H1 (cell line): Measurements from ENCODE around the gene BTNL2. TPM values are rescaled to one million over a fixed set of nuclear protein-coding genes. Genes with fewer than 3 reads are reported as not detected.

Source experiments
- CTCF ChIA-PET: fragments of 300-600 bp; sonication (Branson Sonifier 250); formaldehyde crosslinking; loops from one replicate; lab custom pipeline; 2021; ENCODE audit not compliant: partially characterized antibody; lab: Charles Lee
- POLR2A ChIA-PET: fragments of 300-600 bp; sonication (Branson Sonifier 250); formaldehyde crosslinking; loops from one replicate; lab custom pipeline; 2021; ENCODE audit warnings: inconsistent platforms; ENCODE audit not compliant: partially characterized antibody; lab: Charles Lee
- DNase-seq, 2 experiments: peaks; one replicate each; pipeline versions ENCODE4 v3.0.0 to v3.0.0-alpha.2; 2010 to 2022; ENCODE audit warnings: low spot score in 2 of 2, low read depth in 1 of 2, mixed read lengths in 1 of 2
- FAIRE-seq: peaks from 2 replicates; lab custom pipeline; 2011; peaks lifted over from hg19 to GRCh38; lab: Jason Lieb, UNC
- H2AFZ ChIP-seq: 2 replicates; pipeline ENCODE4 v1.8.1; 2012; ENCODE audit warnings: low read length, inconsistent platforms
- H2AK5ac ChIP-seq: 2 replicates; pipeline ENCODE4 v1.6.1; 2013; ENCODE audit warnings: low read depth, low read length
- H2BK120ac ChIP-seq: replicated peaks from 2 replicates; pipeline ENCODE3; 2013; ENCODE audit warnings: low read depth, low read length, inconsistent platforms
- H2BK12ac ChIP-seq: 2 replicates; pipeline ENCODE4 v1.6.1; 2013; ENCODE audit warnings: low read depth, low read length
- H2BK15ac ChIP-seq: 2 replicates; pipeline ENCODE4 v1.6.1; 2013; ENCODE audit warnings: low read length
- H2BK20ac ChIP-seq: 2 replicates; pipeline ENCODE4 v1.6.1; 2013; ENCODE audit warnings: low read length
- H2BK5ac ChIP-seq: 2 replicates; pipeline ENCODE4 v1.6.1; 2013; ENCODE audit warnings: low read depth, low read length
- H3K14ac ChIP-seq: 2 replicates; pipeline ENCODE4 v1.6.1; 2013; ENCODE audit warnings: inconsistent platforms; ENCODE audit not compliant: insufficient read length
- H3K18ac ChIP-seq: 2 replicates; pipeline ENCODE4 v1.6.1; 2013; ENCODE audit warnings: low read length; ENCODE audit errors: extremely low read depth
- H3K23ac ChIP-seq: 2 replicates; pipeline ENCODE4 v1.6.1; 2013; ENCODE audit warnings: inconsistent platforms; ENCODE audit not compliant: insufficient read length
- H3K23me2 ChIP-seq: 2 replicates; pipeline ENCODE4 v1.6.1; 2013; ENCODE audit warnings: low read depth, low read length
- H3K27ac ChIP-seq: 2 replicates; pipeline ENCODE4 v1.6.1; 2011; ENCODE audit warnings: low read depth, low read length, inconsistent platforms
- H3K27me3 ChIP-seq, 4 experiments: replicated peaks in 1 of 4; 1 replicate in 1 of 4; 2 replicates in 3 of 4; pipeline versions ENCODE4 v1.6.1 to v1.8.1; 2011 to 2013; ENCODE audit warnings: low read length in 3 of 4, mild to moderate bottlenecking in 3 of 4, inconsistent platforms in 2 of 4, mixed read lengths in 2 of 4, moderate library complexity in 1 of 4; ENCODE audit not compliant: control insufficient read depth in 3 of 4, insufficient read depth in 3 of 4; ENCODE audit errors: extremely low read depth in 1 of 4
- H3K36me3 ChIP-seq, 4 experiments: 2 replicates each; pipeline versions ENCODE4 v1.6.1 to v1.8.1; 2011 to 2013; ENCODE audit warnings: mild to moderate bottlenecking in 4 of 4, low read length in 3 of 4, moderate library complexity in 2 of 4, control low read depth in 1 of 4, inconsistent platforms in 1 of 4; ENCODE audit not compliant: insufficient read depth in 4 of 4, control insufficient read depth in 2 of 4
- H3K4ac ChIP-seq: replicated peaks from 2 replicates; pipeline ENCODE3; 2013; ENCODE audit warnings: low read length, low read depth, mixed read lengths, inconsistent platforms; ENCODE audit not compliant: insufficient read length
- H3K4me1 ChIP-seq, 4 experiments: replicated peaks in 1 of 4; 1 replicate in 1 of 4; 2 replicates in 3 of 4; pipeline versions ENCODE4 v1.6.1 to v1.8.1; 2011 to 2013; ENCODE audit warnings: low read length in 3 of 4, inconsistent platforms in 2 of 4, mixed read lengths in 1 of 4; ENCODE audit not compliant: insufficient read depth in 4 of 4, control insufficient read depth in 3 of 4
- H3K4me2 ChIP-seq, 2 experiments: 2 replicates each; pipeline versions ENCODE4 v1.6.1 to v1.8.1; 2011 to 2013; ENCODE audit warnings: low read depth in 2 of 2, low read length in 2 of 2, control low read depth in 1 of 2, inconsistent platforms in 1 of 2, mild to moderate bottlenecking in 1 of 2; ENCODE audit not compliant: insufficient read depth in 1 of 2
- H3K4me3 ChIP-seq, 4 experiments: fragments of 200-600, 300-600 bp in 1 of 4; sonication (generic), shearing (Covaris generic), sonication (Bioruptor Twin) in 1 of 4; 2 replicates each; pipeline versions ENCODE4 v1.5.1 to v1.8.1; 2011 to 2016; ENCODE audit warnings: low read length in 4 of 4, low read depth in 3 of 4, control low read depth in 2 of 4, inconsistent platforms in 2 of 4, mild to moderate bottlenecking in 2 of 4, mixed read lengths in 1 of 4, moderate library complexity in 1 of 4; ENCODE audit not compliant: insufficient read depth in 2 of 4; ENCODE audit errors: extremely low read depth in 1 of 4
- H3K56ac ChIP-seq: replicated peaks from 2 replicates; pipeline ENCODE3; 2013; ENCODE audit warnings: low read depth, mild to moderate bottlenecking, mixed read lengths, low read length, inconsistent platforms; ENCODE audit not compliant: insufficient read length
- H3K79me1 ChIP-seq: 2 replicates; pipeline ENCODE4 v1.6.1; 2013; ENCODE audit warnings: low read depth, low read length, control low read depth
- H3K79me2 ChIP-seq, 2 experiments: 2 replicates each; pipeline versions ENCODE4 v1.6.1 to v1.8.1; 2012 to 2013; ENCODE audit warnings: low read length in 2 of 2, mild to moderate bottlenecking in 2 of 2, inconsistent platforms in 1 of 2; ENCODE audit not compliant: insufficient read depth in 2 of 2, control insufficient read depth in 1 of 2
- H3K9ac ChIP-seq, 4 experiments: replicated peaks in 1 of 4; 1 replicate in 1 of 4; 2 replicates in 3 of 4; pipeline versions ENCODE4 v1.6.1 to v1.8.1; 2011 to 2013; ENCODE audit warnings: low read depth in 3 of 4, low read length in 3 of 4, control low read depth in 2 of 4, mild to moderate bottlenecking in 2 of 4, moderate library complexity in 2 of 4, inconsistent platforms in 1 of 4; ENCODE audit errors: extremely low read depth in 1 of 4
- H3K9me3 ChIP-seq, 2 experiments: 2 replicates each; pipeline versions ENCODE4 v1.6.1 to v1.8.1; 2012 to 2013; ENCODE audit warnings: mild to moderate bottlenecking in 2 of 2, moderate library complexity in 2 of 2, control low read depth in 1 of 2, inconsistent platforms in 1 of 2, low read depth in 1 of 2, low read length in 1 of 2, mixed read lengths in 1 of 2; ENCODE audit not compliant: insufficient read depth in 2 of 2
- H4K20me1 ChIP-seq, 2 experiments: replicated peaks in 1 of 2; 2 replicates each; pipeline versions ENCODE3 to v1.8.1; 2011 to 2013; ENCODE audit warnings: inconsistent platforms in 2 of 2, low read length in 2 of 2, mild to moderate bottlenecking in 1 of 2; ENCODE audit not compliant: insufficient read depth in 2 of 2, control insufficient read depth in 1 of 2
- H4K5ac ChIP-seq: 2 replicates; pipeline ENCODE4 v1.6.1; 2013; ENCODE audit warnings: low read length, low read depth, mixed read lengths, inconsistent platforms; ENCODE audit not compliant: insufficient read length
- H4K8ac ChIP-seq: 2 replicates; pipeline ENCODE4 v1.8.0; 2013; ENCODE audit warnings: mild to moderate bottlenecking, moderate library complexity, low read length, inconsistent platforms; ENCODE audit not compliant: insufficient read depth; ENCODE audit errors: extremely low read depth
- H4K91ac ChIP-seq: replicated peaks from 2 replicates; pipeline ENCODE3; 2013; ENCODE audit warnings: low read length, mixed read lengths, inconsistent platforms; ENCODE audit not compliant: insufficient read length
- EGR1 ChIP-seq: IDR thresholded peaks from 2 replicates; pipeline ENCODE4 v1.6.1; 2011; ENCODE audit warnings: low read depth, low read length, borderline replicate concordance
- KDM1A ChIP-seq: fragments of 200-600, 300-600 bp; sonication (generic); IDR thresholded peaks from 2 replicates; pipeline ENCODE4 v1.7.1; 2016; ENCODE audit warnings: mild to moderate bottlenecking, low read length, borderline replicate concordance
- WGBS, 2 experiments: shearing (Covaris generic) in 1 of 2; methylation state at CpG; one replicate each; pipeline versions ENCODE4 v1.1.6 to v1.1.7; 2013 to 2015; ENCODE audit warnings: low lambda C conversion rate in 2 of 2, mixed read lengths in 2 of 2, inconsistent platforms in 1 of 2, low coverage in 1 of 2, missing lambda C conversion rate in 1 of 2; ENCODE audit not compliant: insufficient replicate concordance in 2 of 2, insufficient coverage in 1 of 2, insufficient read length in 1 of 2; ENCODE audit errors: extremely low coverage in 1 of 2, missing lambda C conversion rate in 1 of 2; 5-methylcytosine and 5-hydroxymethylcytosine counted together
- polyA plus RNA-seq, 7 experiments: library from polyadenylated mRNA; depleted of rRNA in 3 of 7; stranded (reverse) in 5 of 7; unstranded in 2 of 7; fragments of >200 nt in 5 of 7; fragments of 200-250 nt in 2 of 7; gene quantifications; 1 replicate in 5 of 7; 2 replicates in 1 of 7; 4 replicates in 1 of 7; pipeline versions ENCODE4 v1.2.1 to v1.2.3, GENCODE V29; 2011 to 2013; ENCODE audit warnings: missing spikeins in 2 of 7, mixed read lengths in 2 of 7
- total RNA-seq: library from RNA; stranded (reverse); fragmentation: NEBNext Ultra II Directional; extraction: Animal tissue kit (Norgen Biotek cat#: 25700); gene quantifications from 2 replicates; pipeline ENCODE4 v1.2.1, GENCODE V29; 2021

BTNL2 gene
- total and polyA plus RNA-seq, 2 of the 8 experiments (the other 6 are each of a cell fraction or from before 2014, with no cell fraction given) = not detected

DNA sequence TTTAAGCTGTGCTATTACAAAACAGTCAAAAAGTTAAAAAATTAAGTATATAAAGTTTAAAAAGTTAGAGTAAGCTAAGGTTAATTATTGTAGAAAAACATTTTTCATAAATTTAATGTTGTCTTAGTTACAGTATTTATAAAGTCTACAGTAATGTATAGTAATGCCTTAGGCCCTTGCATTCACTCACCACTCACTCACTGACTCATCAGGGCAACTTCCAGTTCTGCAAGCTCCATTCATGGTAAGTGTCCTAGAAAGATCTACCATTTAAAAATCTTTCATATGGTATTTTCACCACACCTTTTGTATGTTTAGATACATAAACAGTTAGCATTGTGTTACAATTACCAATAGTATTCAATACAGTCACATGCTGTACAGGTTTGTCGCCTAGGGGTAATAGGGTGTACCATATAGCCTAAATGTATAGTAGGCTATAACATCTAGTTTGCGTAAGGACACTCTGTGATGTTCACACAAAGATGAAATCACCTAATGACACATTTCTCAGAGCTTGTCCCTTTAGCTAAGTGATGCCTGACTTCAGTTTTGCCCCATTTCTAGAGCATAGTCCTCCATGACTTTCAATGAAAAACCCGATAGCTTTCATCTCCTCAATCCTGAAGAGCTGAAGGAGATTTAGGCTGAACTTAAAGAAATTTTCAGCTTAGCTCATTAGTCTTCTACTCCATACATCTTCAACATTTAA is 17.8 kb upstream of the BTNL2 start:
- no peaks in the 10 kb centered on the region for H3K79me2 ChIP-seq
- H3K79me1 ChIP-seq = no peaks in the 10 kb centered on the region
- no peak for DNase-seq
- H3K4me1 ChIP-seq = no peaks in the 10 kb centered on the region
- no peak overlapping the region for H3K27ac ChIP-seq
- H2BK15ac ChIP-seq = no peak overlapping the region
- H2BK120ac ChIP-seq = no peak overlapping the region
- H3K4me3 ChIP-seq = no peak overlapping the region
- no peaks in the 10 kb centered on the region for H3K9me3 ChIP-seq
- no peak overlapping the region for H3K4ac ChIP-seq
- H4K91ac ChIP-seq = no peak overlapping the region
- FAIRE-seq = no peak
- no peak overlapping the region for H2AK5ac ChIP-seq
- no peak overlapping the region for H2BK20ac ChIP-seq
- no peaks in the 10 kb centered on the region for H3K27me3 ChIP-seq
- H2AFZ ChIP-seq = no peak overlapping the region
- no peak overlapping the region for H2BK12ac ChIP-seq
- TF ChIP-seq KDM1A (no peak), EGR1 (no peak)
- H2BK5ac ChIP-seq = no peak overlapping the region
- CTCF ChIA-PET = interaction anchor here (0.9 to 5.1 kb wide), 11 partner anchors 10 to 362 kb away, joined by 3 to 42 read pairs (median 4); no protein-coding TSS in a partner anchor
- no peaks in the 10 kb centered on the region for H3K36me3 ChIP-seq
- POLR2A ChIA-PET = interaction anchor here (1.1 kb wide), 1 partner anchor 547 kb away, joined by 3 read pairs; no protein-coding TSS in a partner anchor
- H3K23me2 ChIP-seq = no peaks in the 10 kb centered on the region
- 92% methylated on average over 3 of the region's 3 CpGs; no CpG with 5 or more reads in 1 of the 2 experiments for WGBS, 2 experiments
- no peak overlapping the region for H3K18ac ChIP-seq
- H3K23ac ChIP-seq = no peak overlapping the region
- no peak overlapping the region for H3K56ac ChIP-seq
- no peaks in the 10 kb centered on the region for H4K20me1 ChIP-seq
- H4K5ac ChIP-seq = no peak overlapping the region
- H3K9ac ChIP-seq = no peak overlapping the region
- H3K4me2 ChIP-seq = no peak overlapping the region
- no peak overlapping the region for H3K14ac ChIP-seq
- H4K8ac ChIP-seq = no peak overlapping the region
